SU-DHL-6 (cell line): Measurements from ENCODE around the gene AMPD3.

ENCODE experiments used
- EZH2phosphoT487 ChIP-seq: fragments of 200-600 bp; sonication (generic), shearing (Covaris generic); conservative IDR thresholded peaks from 2 replicates; pipeline ENCODE4 v1.6.1; 2018; ENCODE audit warnings: mild to moderate bottlenecking, antibody characterized with exemption, low read length, moderate library complexity, mixed read lengths
- TF ChIP-seq, protein P1 (sequence below): fragments of 200-600 bp; sonication (generic); IDR thresholded peaks from one replicate; pipeline ENCODE4 v1.5.1; 2017; ENCODE audit warnings: antibody characterized with exemption, mild to moderate bottlenecking, low read length, moderate library complexity; ENCODE audit not compliant: insufficient read depth, poor library complexity, severe bottlenecking

DNA sequence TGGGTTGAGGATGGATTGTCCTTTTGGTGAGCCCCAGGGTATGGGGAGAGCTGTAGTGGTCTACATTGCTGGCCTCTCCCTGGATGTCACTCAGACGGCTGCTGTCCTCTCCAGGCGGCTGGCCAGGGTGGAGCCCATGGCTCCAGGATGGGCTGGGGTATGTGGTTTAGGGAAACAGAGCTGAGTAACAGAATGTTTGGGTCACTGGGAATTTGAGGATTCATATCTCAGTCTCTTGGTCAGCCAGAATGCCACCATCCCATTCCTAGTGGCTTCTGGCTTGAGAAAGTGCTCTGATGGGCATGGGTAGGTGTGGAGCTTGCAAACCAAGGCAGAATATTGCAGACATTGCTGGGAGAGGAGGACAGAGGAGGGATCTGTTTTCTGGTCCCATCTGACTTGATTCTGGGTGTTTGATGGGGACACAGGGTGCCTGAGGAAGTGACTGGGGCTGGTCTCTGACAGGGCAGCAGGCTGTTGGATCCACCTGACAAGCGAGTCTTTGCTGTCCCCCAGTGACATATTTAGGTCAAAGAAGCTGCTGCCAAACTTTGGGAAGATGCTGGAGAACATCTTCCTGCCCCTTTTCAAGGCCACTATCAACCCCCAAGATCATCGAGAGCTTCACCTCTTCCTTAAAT lies 41.4 kb downstream of the AMPD3 start:
- TF ChIP-seq, protein P1, sequence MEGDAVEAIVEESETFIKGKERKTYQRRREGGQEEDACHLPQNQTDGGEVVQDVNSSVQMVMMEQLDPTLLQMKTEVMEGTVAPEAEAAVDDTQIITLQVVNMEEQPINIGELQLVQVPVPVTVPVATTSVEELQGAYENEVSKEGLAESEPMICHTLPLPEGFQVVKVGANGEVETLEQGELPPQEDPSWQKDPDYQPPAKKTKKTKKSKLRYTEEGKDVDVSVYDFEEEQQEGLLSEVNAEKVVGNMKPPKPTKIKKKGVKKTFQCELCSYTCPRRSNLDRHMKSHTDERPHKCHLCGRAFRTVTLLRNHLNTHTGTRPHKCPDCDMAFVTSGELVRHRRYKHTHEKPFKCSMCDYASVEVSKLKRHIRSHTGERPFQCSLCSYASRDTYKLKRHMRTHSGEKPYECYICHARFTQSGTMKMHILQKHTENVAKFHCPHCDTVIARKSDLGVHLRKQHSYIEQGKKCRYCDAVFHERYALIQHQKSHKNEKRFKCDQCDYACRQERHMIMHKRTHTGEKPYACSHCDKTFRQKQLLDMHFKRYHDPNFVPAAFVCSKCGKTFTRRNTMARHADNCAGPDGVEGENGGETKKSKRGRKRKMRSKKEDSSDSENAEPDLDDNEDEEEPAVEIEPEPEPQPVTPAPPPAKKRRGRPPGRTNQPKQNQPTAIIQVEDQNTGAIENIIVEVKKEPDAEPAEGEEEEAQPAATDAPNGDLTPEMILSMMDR, result no peak
- no peak for TF ChIP-seq EZH2phosphoT487
